ENCODE measurements around the gene OPN5.

DNA sequence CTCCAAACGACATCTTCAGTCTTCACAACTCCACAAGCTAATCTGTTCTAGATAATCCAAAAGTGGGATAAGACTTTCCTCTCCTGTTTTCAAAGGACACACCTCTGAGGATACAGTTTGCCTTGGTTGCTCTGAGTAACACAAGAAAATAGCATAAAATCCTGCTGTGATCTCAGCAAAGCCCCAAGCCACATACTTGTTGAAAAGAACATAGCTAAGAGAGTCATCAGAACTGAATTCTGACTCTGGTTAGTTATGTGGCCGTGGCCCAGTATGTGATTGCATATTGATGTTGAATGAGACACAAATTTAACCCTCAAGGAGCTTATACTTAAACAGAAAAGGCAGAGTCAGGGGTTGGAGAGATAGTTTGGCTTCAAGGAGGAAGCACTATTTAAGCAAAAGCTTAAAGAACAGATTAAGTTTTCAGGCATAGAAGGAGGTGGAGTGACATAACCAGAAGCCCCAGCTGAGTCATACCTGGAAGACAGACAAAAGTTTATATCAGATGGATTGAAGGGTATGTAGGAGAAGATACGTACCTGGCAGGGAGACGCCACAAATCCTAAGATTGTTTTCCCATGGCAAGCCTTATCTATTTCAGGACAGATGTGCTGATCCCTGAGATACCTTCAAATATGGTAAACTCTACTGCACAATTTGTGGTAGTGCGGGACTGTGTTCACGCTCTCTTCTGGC lies 41.2 kb downstream of the OPN5 start:
- no peak for TF ChIP-seq BHLHE40 (IDR thresholded peaks at IDR 0.05; ENCODE audit: borderline replicate concordance)
- TF ChIP-seq SP1 (IDR thresholded peaks at IDR 0.05): no peak
- TF ChIP-seq, protein P1, sequence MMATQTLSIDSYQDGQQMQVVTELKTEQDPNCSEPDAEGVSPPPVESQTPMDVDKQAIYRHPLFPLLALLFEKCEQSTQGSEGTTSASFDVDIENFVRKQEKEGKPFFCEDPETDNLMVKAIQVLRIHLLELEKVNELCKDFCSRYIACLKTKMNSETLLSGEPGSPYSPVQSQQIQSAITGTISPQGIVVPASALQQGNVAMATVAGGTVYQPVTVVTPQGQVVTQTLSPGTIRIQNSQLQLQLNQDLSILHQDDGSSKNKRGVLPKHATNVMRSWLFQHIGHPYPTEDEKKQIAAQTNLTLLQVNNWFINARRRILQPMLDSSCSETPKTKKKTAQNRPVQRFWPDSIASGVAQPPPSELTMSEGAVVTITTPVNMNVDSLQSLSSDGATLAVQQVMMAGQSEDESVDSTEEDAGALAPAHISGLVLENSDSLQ (IDR thresholded peaks at IDR 0.05): no peak
- no peak for TF ChIP-seq ARNT (IDR thresholded peaks at IDR 0.05)
- TF ChIP-seq SUZ12 (IDR thresholded peaks at IDR 0.05): no peak
- TF ChIP-seq CTBP1 (IDR thresholded peaks at IDR 0.05; ENCODE audit: borderline replicate concordance): no peak
- TF ChIP-seq ELF4 (IDR thresholded peaks at IDR 0.05): no peak
- TF ChIP-seq FOXM1 (IDR thresholded peaks at IDR 0.05; ENCODE audit: borderline replicate concordance): no peak
- no peak for TF ChIP-seq FOXK2 (IDR thresholded peaks at IDR 0.05)
- no peak for TF ChIP-seq ZNF384 (IDR thresholded peaks at IDR 0.05)
- TF ChIP-seq FOXA1 (IDR thresholded peaks at IDR 0.05): no peak

Data from HEK293T (cell line).